HEK293T (cell line): ENCODE measurements around the gene INCA1.

Experiments
- ARNT ChIP-seq: fragments of 450-650 bp; IDR thresholded peaks from 2 replicates; pipeline ENCODE4 v1.6.1; 2017; ENCODE audit warnings: mild to moderate bottlenecking
- CTBP1 ChIP-seq: fragments of 450-650 bp; IDR thresholded peaks from 2 replicates; pipeline ENCODE4 v1.6.1; 2016; ENCODE audit warnings: borderline replicate concordance
- ELF4 ChIP-seq: fragments of 450-650 bp; IDR thresholded peaks from 2 replicates; pipeline ENCODE4 v1.6.1; 2017; ENCODE audit warnings: antibody characterized with exemption
- FOXK2 ChIP-seq: fragments of 450-650 bp; IDR thresholded peaks from 2 replicates; pipeline ENCODE4 v1.6.1; 2016; ENCODE audit warnings: mild to moderate bottlenecking
- HDGF ChIP-seq: fragments of 450-650 bp; IDR thresholded peaks from 2 replicates; pipeline ENCODE4 v1.6.1; 2017; ENCODE audit warnings: antibody characterized with exemption, borderline replicate concordance
- LEF1 ChIP-seq: fragments of 450-650 bp; IDR thresholded peaks from 2 replicates; pipeline ENCODE4 v1.6.1; 2017; ENCODE audit warnings: mild to moderate bottlenecking, borderline replicate concordance
- SP1 ChIP-seq: fragments of 450-650 bp; IDR thresholded peaks from 2 replicates; pipeline ENCODE4 v1.6.1; 2017
- SUZ12 ChIP-seq: fragments of 450-650 bp; IDR thresholded peaks from 2 replicates; pipeline ENCODE4 v1.6.1; 2016; ENCODE audit warnings: mild to moderate bottlenecking

DNA sequence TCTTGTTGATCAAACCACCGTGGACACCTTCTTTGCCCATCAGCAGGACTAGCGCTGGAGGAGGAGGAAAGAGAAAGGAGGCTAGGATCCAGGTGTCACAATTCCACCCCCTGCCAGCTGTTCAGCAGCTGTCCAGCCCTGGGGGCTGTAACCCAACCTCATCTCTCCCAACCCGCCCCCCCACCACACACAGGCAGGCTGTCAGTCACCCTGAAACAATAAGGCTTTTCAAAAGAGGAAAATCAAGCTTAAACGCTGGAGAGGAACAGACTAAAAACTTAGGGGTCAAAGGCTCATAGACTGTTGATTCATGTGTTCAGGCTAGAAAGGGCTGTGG, 51.4 kb downstream of the INCA1 start:
- TF ChIP-seq ELF4, result no peak
- no peak for TF ChIP-seq HDGF
- TF ChIP-seq CTBP1, result no peak
- TF ChIP-seq SP1, result no peak
- no peak for TF ChIP-seq LEF1
- no peak for TF ChIP-seq ARNT
- no peak for TF ChIP-seq FOXK2
- no peak for TF ChIP-seq SUZ12
